ENCODE results near the gene NDRG3. TPM values are rescaled to one million over a fixed set of nuclear protein-coding genes. Genes with fewer than 3 reads are reported as not detected.

The NDRG3 gene
- total RNA-seq, 1 experiment from 2014 or later = 30.1 TPM

- Histone ChIP-seq H3K9me2 (replicated peaks; ENCODE audit: low read length) (no peaks in the 10 kb centered on the region), H3K4me3 (ENCODE audit: low read length) (no peak overlapping the region), H3K27me3 (ENCODE audit: low read length) (no peaks in the 10 kb centered on the region), H3K79me2 (ENCODE audit: low read length) (peaks cover 21% of the 10 kb centered on the region), H3K36me3 (ENCODE audit: low read depth, low read length) (no peaks in the 10 kb centered on the region), H3K4me2 (ENCODE audit: low read length) (no peak overlapping the region), H2AFZ (ENCODE audit: low read length) (no peak overlapping the region), H3K9me3 (ENCODE audit: low read length) (no peaks in the 10 kb centered on the region), H3K4me1 (ENCODE audit: insufficient read depth, low read length) (peaks cover 9% of the 10 kb centered on the region), H3K9ac (ENCODE audit: low read length) (no peak overlapping the region), H4K20me1 (ENCODE audit: low read length) (no peaks in the 10 kb centered on the region), H3K27ac (ENCODE audit: low read length) (no peak overlapping the region), H3F3A (ENCODE audit: low read length, unreplicated experiment) (no peaks in the 10 kb centered on the region)
- no TSS peak for BruUV-seq (replicated peaks)
- ChIA-PET CTCF (interaction anchor here (0.5 to 1.4 kb wide), 3 partner anchors 16 to 116 kb away, joined by 4 to 8 read pairs (median 5); no protein-coding TSS in a partner anchor), POLR2A (ENCODE audit: unreplicated experiment) (interaction anchor here (0.6 kb wide), 1 partner anchor 45 kb away, joined by 3 read pairs; the partner anchor contains the start of gene DSN1)
- peak; percentile 25; the same call in 1 of the 2 replicates for ATAC-seq
- TF ChIP-seq CTCF (conservative IDR thresholded peaks at IDR 0.05; ENCODE audit: low read depth, low read length) (peak; percentile 57; the same call in 1 of the 2 replicates), EZH2 (IDR thresholded peaks at IDR 0.05; ENCODE audit: low read length, unreplicated experiment) (no peak)
- peak; percentile 55 for DNase-seq
- intact Hi-C loops (cut with micrococcal nuclease) = no loop called here
These were observed 16.9 kb downstream of the NDRG3 start for GRCh38 chr20:36728986-36729385.

GRCh38 chr20:36726168-36726567 lies 19.7 kb downstream of the NDRG3 start:
- H3K9me3 ChIP-seq (ENCODE audit: low read length) = no peaks in the 10 kb centered on the region
- no peaks in the 10 kb centered on the region for H4K20me1 ChIP-seq (ENCODE audit: low read length)
- no peak for TF ChIP-seq EZH2 (IDR thresholded peaks at IDR 0.05; ENCODE audit: low read length, unreplicated experiment)
- TF ChIP-seq CTCF (conservative IDR thresholded peaks at IDR 0.05; ENCODE audit: low read depth, low read length) = no peak
- TF ChIP-seq EZH2phosphoT487 (IDR thresholded peaks at IDR 0.05; ENCODE audit: borderline replicate concordance, low read length) = no peak
- POLR2A ChIA-PET (ENCODE audit: unreplicated experiment) = no interaction called here
- no peaks in the 10 kb centered on the region for H3F3A ChIP-seq (ENCODE audit: low read length, unreplicated experiment)
- peak; percentile 48; the same call in 1 of the 2 replicates for ATAC-seq
- no peak overlapping the region for H3K4me2 ChIP-seq (ENCODE audit: low read length)
- H3K9me2 ChIP-seq (replicated peaks; ENCODE audit: low read length) = no peaks in the 10 kb centered on the region
- intact Hi-C loops (cut with micrococcal nuclease) = no loop called here
- peaks cover 11% of the 10 kb centered on the region for H3K79me2 ChIP-seq (ENCODE audit: low read length)
- no peaks in the 10 kb centered on the region for H3K4me1 ChIP-seq (ENCODE audit: insufficient read depth, low read length)
- H3K4me3 ChIP-seq (ENCODE audit: low read length) = no peak overlapping the region
- BruUV-seq (replicated peaks) = no TSS peak
- no peaks in the 10 kb centered on the region for H3K27me3 ChIP-seq (ENCODE audit: low read length)
- H2AFZ ChIP-seq (ENCODE audit: low read length) = no peak overlapping the region
- DNase-seq = no peak
- H3K36me3 ChIP-seq (ENCODE audit: low read depth, low read length) = no peaks in the 10 kb centered on the region
- CTCF ChIA-PET = interaction anchor here (0.6 kb wide), 1 partner anchor 48 kb away, joined by 3 read pairs; the partner anchor contains the start of gene DSN1
- no peak overlapping the region for H3K27ac ChIP-seq (ENCODE audit: low read length)
- H3K9ac ChIP-seq (ENCODE audit: low read length) = no peak overlapping the region

- H3F3A ChIP-seq (ENCODE audit: low read length, unreplicated experiment) = no peaks in the 10 kb centered on the region
- no TSS peak for BruUV-seq (replicated peaks)
- DNase-seq (no peak), ATAC-seq (no peak)
- H3K9me3 ChIP-seq (ENCODE audit: low read length) = no peaks in the 10 kb centered on the region
- H3K27ac ChIP-seq (ENCODE audit: low read length) = no peak overlapping the region
- no peak for TF ChIP-seq EZH2 (IDR thresholded peaks at IDR 0.05; ENCODE audit: low read length, unreplicated experiment)
- no peak for TF ChIP-seq EZH2phosphoT487 (IDR thresholded peaks at IDR 0.05; ENCODE audit: borderline replicate concordance, low read length)
- no peak for TF ChIP-seq CTCF (conservative IDR thresholded peaks at IDR 0.05; ENCODE audit: low read depth, low read length)
- H4K20me1 ChIP-seq (ENCODE audit: low read length) = no peaks in the 10 kb centered on the region
- no peaks in the 10 kb centered on the region for H3K79me2 ChIP-seq (ENCODE audit: low read length)
- intact Hi-C loops (cut with micrococcal nuclease) = no loop called here
- ChIA-PET CTCF (no interaction called here), POLR2A (ENCODE audit: unreplicated experiment) (no interaction called here)
- no peak overlapping the region for H2AFZ ChIP-seq (ENCODE audit: low read length)
- no peak overlapping the region for H3K4me2 ChIP-seq (ENCODE audit: low read length)
- no peak overlapping the region for H3K4me3 ChIP-seq (ENCODE audit: low read length)
- H3K9ac ChIP-seq (ENCODE audit: low read length) = no peak overlapping the region
- no peaks in the 10 kb centered on the region for H3K4me1 ChIP-seq (ENCODE audit: insufficient read depth, low read length)
- no peaks in the 10 kb centered on the region for H3K27me3 ChIP-seq (ENCODE audit: low read length)
- no peaks in the 10 kb centered on the region for H3K9me2 ChIP-seq (replicated peaks; ENCODE audit: low read length)
- peaks cover 3% of the 10 kb centered on the region; the same call in 1 of the 2 replicates for H3K36me3 ChIP-seq (ENCODE audit: low read depth, low read length)
These were observed 25.4 kb downstream of the NDRG3 start for GRCh38 chr20:36720510-36720909.

All from PC-3 (cell line).